Measurements from ENCODE around the gene ZMIZ2. TPM values are rescaled to one million over a fixed set of nuclear protein-coding genes. Genes with fewer than 3 reads are reported as not detected.

Gene ZMIZ2
- total and polyA plus RNA-seq, 2 of the 8 experiments (the other 6 are each of a cell fraction or from before 2014, with no cell fraction given), result 24.4 to 66.4 TPM

GRCh38 chr7:44794331-44794730 is 45.7 kb downstream of the ZMIZ2 start:
- FAIRE-seq (no peak), DNase-seq (ENCODE audit: low read depth in 1 of 2, low spot score in 2 of 2) (no peak)
- POLR2A ChIA-PET (ENCODE audit: partially characterized antibody), result interaction anchor here (0.7 to 4.0 kb wide), 8 partner anchors 10 to 229 kb away, joined by 3 to 31 read pairs (median 4); partner anchors contain the start of genes H2AZ2 and TMED4

More at GRCh38 chr7:44794331-44794730, 45.7 kb downstream of the ZMIZ2 start:
- Histone ChIP-seq H3K36me3 (ENCODE audit: control insufficient read depth in 2 of 4, insufficient read depth in 4 of 4, low read length in 3 of 4) (peaks cover 6 to 20% (median 12%) of the 10 kb centered on the region in 4 experiments; a peak in 7 of 8 replicates), H2BK120ac (replicated peaks; ENCODE audit: low read depth, low read length) (no peak overlapping the region), H2BK5ac (ENCODE audit: low read depth, low read length) (no peak overlapping the region), H3K14ac (ENCODE audit: insufficient read length) (no peak overlapping the region), H2BK20ac (ENCODE audit: low read length) (no peak overlapping the region), H3K27ac (ENCODE audit: low read depth, low read length) (no peak overlapping the region), H2BK12ac (ENCODE audit: low read depth, low read length) (peak overlapping the region; percentile 39; the same call in 1 of the 2 replicates), H3K9ac (replicated peaks in 1 of 4; ENCODE audit: extremely low read depth in 1 of 4, low read depth in 3 of 4, low read length in 3 of 4) (no peak overlapping the region), H3K23me2 (ENCODE audit: low read depth, low read length) (peaks cover 5% of the 10 kb centered on the region), H2BK15ac (ENCODE audit: low read length) (no peak overlapping the region), H3K4me2 (ENCODE audit: insufficient read depth in 1 of 2, low read depth in 2 of 2, low read length in 2 of 2) (no peak overlapping the region), H4K8ac (ENCODE audit: extremely low read depth, insufficient read depth, low read length) (no peak overlapping the region), H3K4me3 (ENCODE audit: extremely low read depth in 1 of 4, insufficient read depth in 2 of 4, low read depth in 3 of 4, low read length in 4 of 4) (no peak overlapping the region), H3K4me1 (replicated peaks in 1 of 4; ENCODE audit: control insufficient read depth in 3 of 4, insufficient read depth in 4 of 4, low read length in 3 of 4) (peaks cover 0 to 5% (median 0%) of the 10 kb centered on the region in 4 experiments; a peak in 3 of 7 replicates), H3K79me1 (ENCODE audit: low read depth, low read length) (no peaks in the 10 kb centered on the region), H4K20me1 (replicated peaks in 1 of 2; ENCODE audit: control insufficient read depth in 1 of 2, insufficient read depth in 2 of 2, low read length in 2 of 2) (peaks cover 14 to 17% of the 10 kb centered on the region in 2 experiments), H4K5ac (ENCODE audit: insufficient read length, low read depth, low read length) (no peak overlapping the region), H3K4ac (replicated peaks; ENCODE audit: insufficient read length, low read depth, low read length) (no peak overlapping the region), H2AK5ac (ENCODE audit: low read depth, low read length) (0 out of 2 replicates have a peak overlapping the region, but pooled peaks have one; percentile 72), H3K56ac (replicated peaks; ENCODE audit: insufficient read length, low read depth, low read length) (no peak overlapping the region), H3K27me3 (replicated peaks in 1 of 4; ENCODE audit: control insufficient read depth in 3 of 4, extremely low read depth in 1 of 4, insufficient read depth in 3 of 4, low read length in 3 of 4) (no peaks in the 10 kb centered on the region), H3K79me2 (ENCODE audit: control insufficient read depth in 1 of 2, insufficient read depth in 2 of 2, low read length in 2 of 2) (peaks cover 19 to 29% of the 10 kb centered on the region in 2 experiments), H2AFZ (ENCODE audit: low read length) (no peak overlapping the region), H4K91ac (replicated peaks; ENCODE audit: insufficient read length, low read length) (no peak overlapping the region), H3K23ac (ENCODE audit: insufficient read length) (no peak overlapping the region), H3K9me3 (ENCODE audit: insufficient read depth in 2 of 2, low read depth in 1 of 2, low read length in 1 of 2) (no peaks in the 10 kb centered on the region), H3K18ac (ENCODE audit: extremely low read depth, low read length) (no peak overlapping the region)
- TF ChIP-seq ZNF274 (IDR thresholded peaks at IDR 0.05; ENCODE audit: borderline replicate concordance, extremely low read depth, low read length), result no peak
- no peak for TF ChIP-seq BACH1 (IDR thresholded peaks at IDR 0.05; ENCODE audit: low read length)
- TF ChIP-seq HDAC6 (IDR thresholded peaks at IDR 0.05; ENCODE audit: low read depth, low read length), result no peak
- TF ChIP-seq SUZ12 (IDR thresholded peaks at IDR 0.05; ENCODE audit: low read length), result no peak
- no peak for TF ChIP-seq BRCA1 (IDR thresholded peaks at IDR 0.05; ENCODE audit: low read depth, low read length)
- TF ChIP-seq EGR1 (IDR thresholded peaks at IDR 0.05; ENCODE audit: borderline replicate concordance, low read depth, low read length), result no peak
- TF ChIP-seq CBX8 (IDR thresholded peaks at IDR 0.05; ENCODE audit: borderline replicate concordance, low read depth, low read length), result no peak
- TF ChIP-seq CHD1 (IDR thresholded peaks at IDR 0.05; ENCODE audit: low read depth, low read length), result no peak
- CTCF ChIA-PET (ENCODE audit: partially characterized antibody), result interaction anchor here (1.0 to 1.7 kb wide), 2 partner anchors 19 to 26 kb away, joined by 4 read pairs; no protein-coding TSS in a partner anchor
- 70% methylated on average over 3 of the region's 3 CpGs; no CpG with 5 or more reads in 1 of the 2 experiments for WGBS, 2 experiments (ENCODE audit: extremely low coverage in 1 of 2, insufficient coverage in 1 of 2, insufficient read length in 1 of 2, insufficient replicate concordance in 2 of 2, low coverage in 1 of 2, low lambda C conversion rate in 2 of 2, missing lambda C conversion rate in 1 of 2)

All from H1 (cell line).